ENCODE results near the gene PRR5. TPM values are rescaled to one million over a fixed set of nuclear protein-coding genes. Genes with fewer than 3 reads are reported as not detected.
A peak's percentile ranks its signal among the peaks of the same experiment; 100 is the strongest.

The PRR5 gene
- total RNA-seq, 1 experiment from 2014 or later, result 26.9 TPM

- Histone ChIP-seq H3K4me3 (replicated peaks in 1 of 2; ENCODE audit: low read depth in 1 of 2, low read length in 2 of 2) (peak overlapping the region in 1 of 2 experiments; percentile 97; a peak in 2 of 4 replicates), H3K79me2 (ENCODE audit: insufficient read depth, low read length) (peaks cover 74% of the 10 kb centered on the region), H3K9me2 (ENCODE audit: insufficient read depth) (no peaks in the 10 kb centered on the region), H3K36me3 (ENCODE audit: control insufficient read depth in 1 of 2, insufficient read depth in 2 of 2, low read length in 2 of 2) (peaks cover 0 to 4% of the 10 kb centered on the region in 2 experiments; a peak in 1 of 4 replicates), H3K27me3 (ENCODE audit: insufficient read depth, low read length) (no peaks in the 10 kb centered on the region), H3K4me2 (ENCODE audit: low read length) (peak overlapping the region; percentile 93), H3K9ac (ENCODE audit: low read length) (peak overlapping the region; percentile 94), H3K4me1 (ENCODE audit: control insufficient read depth in 1 of 2, insufficient read depth in 2 of 2, low read length in 2 of 2) (peaks cover 56 to 70% of the 10 kb centered on the region in 2 experiments), H2AFZ (ENCODE audit: low read depth, low read length, poor library complexity, severe bottlenecking) (no peak overlapping the region), H3K27ac (ENCODE audit: low read depth, low read length) (peak overlapping the region; percentile 76), H3K9me3 (ENCODE audit: control insufficient read depth in 1 of 2, insufficient read depth in 1 of 2, low read depth in 1 of 2, low read length in 2 of 2) (no peaks in the 10 kb centered on the region), H4K20me1 (ENCODE audit: insufficient read depth) (peaks cover 8% of the 10 kb centered on the region; the same call in 1 of the 2 replicates)
- POLR2A ChIA-PET, result no interaction called here
- BruUV-seq (replicated peaks), result no TSS peak
- DNase-seq (ENCODE audit: low read depth, low spot score) (no peak), ATAC-seq (no peak)
- TF ChIP-seq ZNF274 (IDR thresholded peaks at IDR 0.05; ENCODE audit: low read depth, low read length) (no peak), RAD21 (IDR thresholded peaks at IDR 0.05; ENCODE audit: low read depth) (no peak), SRF (IDR thresholded peaks at IDR 0.05; ENCODE audit: low read depth) (no peak), ZFX (IDR thresholded peaks at IDR 0.05) (no peak), ELF1 (IDR thresholded peaks at IDR 0.05; ENCODE audit: borderline replicate concordance, low read depth) (no peak), ZBTB33 (IDR thresholded peaks at IDR 0.05; ENCODE audit: extremely low read depth, insufficient replicate concordance, low read length) (no peak), CBX3 (IDR thresholded peaks at IDR 0.05; ENCODE audit: low read depth) (no peak), REST (IDR thresholded peaks at IDR 0.05; ENCODE audit: low read depth) (no peak), SIN3A (IDR thresholded peaks at IDR 0.05; ENCODE audit: low read depth) (no peak), TCF7L2 (IDR thresholded peaks at IDR 0.05; ENCODE audit: borderline replicate concordance, extremely low read depth, insufficient read depth, insufficient read length) (no peak), MAX (IDR thresholded peaks at IDR 0.05) (no peak), SP1 (IDR thresholded peaks at IDR 0.05; ENCODE audit: low read depth) (no peak), YY1 (IDR thresholded peaks at IDR 0.05; ENCODE audit: extremely low read depth, insufficient replicate concordance, low read depth, low read length) (no peak), POLR2A (IDR thresholded peaks at IDR 0.05; ENCODE audit: borderline replicate concordance, extremely low read depth, insufficient read depth, insufficient read length) (no peak), CTCF (IDR thresholded peaks at IDR 0.05 in 2 of 3, conservative IDR thresholded peaks at IDR 0.05 in 1 of 3; ENCODE audit: borderline replicate concordance in 1 of 3, insufficient read depth in 1 of 3, low read depth in 2 of 3, low read length in 2 of 3) (no peak), EGR1 (IDR thresholded peaks at IDR 0.05; ENCODE audit: low read depth) (no peak), FOSL1 (IDR thresholded peaks at IDR 0.05; ENCODE audit: low read depth) (no peak)
- CTCF ChIA-PET, result interaction anchor here (2.5 kb wide), 1 partner anchor 70 kb away, joined by 5 read pairs; no protein-coding TSS in a partner anchor
- RAD21 ChIA-PET (ENCODE audit: low non-redundant PET in 1 of 2, low total read pairs in 2 of 2, uncharacterized antibody in 2 of 2, unreplicated experiment in 2 of 2), result no interaction called here
- intact Hi-C loops (cut with micrococcal nuclease), result no loop called here
Observed at GRCh38 chr22:44754998-44755397, 53.0 kb downstream of the PRR5 start.
